ENCODE measurements around the gene HDAC4. TPM values are rescaled to one million over a fixed set of nuclear protein-coding genes. Genes with fewer than 3 reads are reported as not detected.

Gene HDAC4
- total RNA-seq, 1 donor from 2014 or later: 11.8 TPM

- TF ChIP-seq EZH2 (IDR thresholded peaks at IDR 0.05; ENCODE audit: insufficient read depth, low read length): no peak
- Mint-ChIP-seq H3K27ac (ENCODE audit: unreplicated experiment) (no peak overlapping the region), H3K4me1 (ENCODE audit: low read depth, unreplicated experiment) (peaks cover 4% of the 10 kb centered on the region), H3K36me3 (ENCODE audit: low read depth, unreplicated experiment) (peaks cover 4% of the 10 kb centered on the region), H3K4me3 (ENCODE audit: unreplicated experiment) (no peak overlapping the region), H3K27me3 (ENCODE audit: low read depth, unreplicated experiment) (no peaks in the 10 kb centered on the region), H3K9me3 (ENCODE audit: unreplicated experiment) (no peaks in the 10 kb centered on the region)
- H2AFZ ChIP-seq (ENCODE audit: low read depth, low read length): no peak overlapping the region
- DNase-seq (ENCODE audit: low read depth) (no peak), FAIRE-seq (no peak)
- H3K4me2 ChIP-seq (ENCODE audit: low read length): no peak overlapping the region
- peaks cover 20% of the 10 kb centered on the region for H4K20me1 ChIP-seq (ENCODE audit: insufficient read depth, low read length)
- H3K36me3 ChIP-seq (ENCODE audit: insufficient read depth, low read length): no peaks in the 10 kb centered on the region
- H3K4me1 ChIP-seq (ENCODE audit: insufficient read depth, low read length): no peaks in the 10 kb centered on the region
- H3K79me2 ChIP-seq (ENCODE audit: insufficient read depth, low read length): peaks cover 5% of the 10 kb centered on the region
- H3K9me3 ChIP-seq (ENCODE audit: insufficient read depth, low read depth, low read length): no peaks in the 10 kb centered on the region
- no peak overlapping the region for H3K4me3 ChIP-seq (ENCODE audit: insufficient read depth, low read depth, low read length)
- no peaks in the 10 kb centered on the region for H3K27me3 ChIP-seq (ENCODE audit: insufficient read depth, low read length)
- H3K9ac ChIP-seq (ENCODE audit: low read length): no peak overlapping the region
- no peak overlapping the region for H3K27ac ChIP-seq (ENCODE audit: low read depth, low read length)
Observed at GRCh38 chr2:239306274-239307220, 94.3 kb downstream of the HDAC4 start.

GRCh38 chr2:239305771-239306170, 95.0 kb downstream of the HDAC4 start:
- FAIRE-seq: no peak
- H3K4me1 Mint-ChIP-seq (ENCODE audit: low read depth, unreplicated experiment): peaks cover 4% of the 10 kb centered on the region
- no peak overlapping the region for H3K27ac Mint-ChIP-seq (ENCODE audit: unreplicated experiment)
- H3K9me3 Mint-ChIP-seq (ENCODE audit: unreplicated experiment): no peaks in the 10 kb centered on the region
- H3K36me3 Mint-ChIP-seq (ENCODE audit: low read depth, unreplicated experiment): peaks cover 4% of the 10 kb centered on the region
- Histone ChIP-seq H3K36me3 (ENCODE audit: insufficient read depth, low read length) (no peaks in the 10 kb centered on the region), H4K20me1 (ENCODE audit: insufficient read depth, low read length) (peaks cover 18% of the 10 kb centered on the region), H3K27me3 (ENCODE audit: insufficient read depth, low read length) (no peaks in the 10 kb centered on the region), H3K27ac (ENCODE audit: low read depth, low read length) (no peak overlapping the region), H3K9me3 (ENCODE audit: insufficient read depth, low read depth, low read length) (no peaks in the 10 kb centered on the region), H3K4me2 (ENCODE audit: low read length) (no peak overlapping the region), H3K4me3 (ENCODE audit: insufficient read depth, low read depth, low read length) (no peak overlapping the region), H3K79me2 (ENCODE audit: insufficient read depth, low read length) (peaks cover 5% of the 10 kb centered on the region), H3K9ac (ENCODE audit: low read length) (no peak overlapping the region), H3K4me1 (ENCODE audit: insufficient read depth, low read length) (no peaks in the 10 kb centered on the region), H2AFZ (ENCODE audit: low read depth, low read length) (no peak overlapping the region)
- TF ChIP-seq EZH2 (IDR thresholded peaks at IDR 0.05; ENCODE audit: insufficient read depth, low read length) (no peak), CTCF (IDR thresholded peaks at IDR 0.05; ENCODE audit: insufficient read depth, low read depth, low read length) (no peak)
- no peak overlapping the region for H3K4me3 Mint-ChIP-seq (ENCODE audit: unreplicated experiment)
- no peak for DNase-seq (ENCODE audit: low read depth)
- H3K27me3 Mint-ChIP-seq (ENCODE audit: low read depth, unreplicated experiment): no peaks in the 10 kb centered on the region

- Mint-ChIP-seq H3K4me1 (ENCODE audit: low read depth, unreplicated experiment) (peaks cover 4% of the 10 kb centered on the region), H3K9me3 (ENCODE audit: unreplicated experiment) (no peaks in the 10 kb centered on the region), H3K4me3 (ENCODE audit: unreplicated experiment) (no peak overlapping the region), H3K27ac (ENCODE audit: unreplicated experiment) (no peak overlapping the region), H3K36me3 (ENCODE audit: low read depth, unreplicated experiment) (peaks cover 4% of the 10 kb centered on the region), H3K27me3 (ENCODE audit: low read depth, unreplicated experiment) (no peaks in the 10 kb centered on the region)
- Histone ChIP-seq H3K79me2 (ENCODE audit: insufficient read depth, low read length) (peaks cover 5% of the 10 kb centered on the region), H3K36me3 (ENCODE audit: insufficient read depth, low read length) (no peaks in the 10 kb centered on the region), H4K20me1 (ENCODE audit: insufficient read depth, low read length) (peaks cover 12% of the 10 kb centered on the region), H2AFZ (ENCODE audit: low read depth, low read length) (no peak overlapping the region), H3K9ac (ENCODE audit: low read length) (no peak overlapping the region), H3K4me2 (ENCODE audit: low read length) (no peak overlapping the region), H3K27ac (ENCODE audit: low read depth, low read length) (no peak overlapping the region), H3K27me3 (ENCODE audit: insufficient read depth, low read length) (no peaks in the 10 kb centered on the region), H3K4me3 (ENCODE audit: insufficient read depth, low read depth, low read length) (no peak overlapping the region), H3K9me3 (ENCODE audit: insufficient read depth, low read depth, low read length) (no peaks in the 10 kb centered on the region), H3K4me1 (ENCODE audit: insufficient read depth, low read length) (no peaks in the 10 kb centered on the region)
- no peak for TF ChIP-seq CTCF (IDR thresholded peaks at IDR 0.05; ENCODE audit: insufficient read depth, low read depth, low read length)
- no peak for TF ChIP-seq EZH2 (IDR thresholded peaks at IDR 0.05; ENCODE audit: insufficient read depth, low read length)
- FAIRE-seq (no peak), DNase-seq (ENCODE audit: low read depth) (no peak)
Observed at GRCh38 chr2:239305222-239305575, 95.6 kb downstream of the HDAC4 start.
